D721Med (cell line): ENCODE results near the gene APOOL.

Source experiments
- DNase-seq: peaks from one replicate; pipeline ENCODE4 v3.0.0; 2011; ENCODE audit warnings: low spot score; ENCODE audit not compliant: insufficient read length
- FAIRE-seq: peaks from 2 replicates; lab custom pipeline; 2011; peaks lifted over from hg19 to GRCh38; lab: Jason Lieb, UNC
- TF ChIP-seq, protein P1 (sequence below): IDR thresholded peaks from 2 replicates; pipeline ENCODE4 v1.5.1; 2012; ENCODE audit warnings: mild to moderate bottlenecking, control low read depth; ENCODE audit not compliant: insufficient read depth; ENCODE audit errors: missing control alignments

The APOOL gene

GRCh38 chrX:85113746-85114145 is 110.1 kb downstream of the APOOL start:
- no peak for DNase-seq
- no peak for FAIRE-seq
- TF ChIP-seq, protein P1, sequence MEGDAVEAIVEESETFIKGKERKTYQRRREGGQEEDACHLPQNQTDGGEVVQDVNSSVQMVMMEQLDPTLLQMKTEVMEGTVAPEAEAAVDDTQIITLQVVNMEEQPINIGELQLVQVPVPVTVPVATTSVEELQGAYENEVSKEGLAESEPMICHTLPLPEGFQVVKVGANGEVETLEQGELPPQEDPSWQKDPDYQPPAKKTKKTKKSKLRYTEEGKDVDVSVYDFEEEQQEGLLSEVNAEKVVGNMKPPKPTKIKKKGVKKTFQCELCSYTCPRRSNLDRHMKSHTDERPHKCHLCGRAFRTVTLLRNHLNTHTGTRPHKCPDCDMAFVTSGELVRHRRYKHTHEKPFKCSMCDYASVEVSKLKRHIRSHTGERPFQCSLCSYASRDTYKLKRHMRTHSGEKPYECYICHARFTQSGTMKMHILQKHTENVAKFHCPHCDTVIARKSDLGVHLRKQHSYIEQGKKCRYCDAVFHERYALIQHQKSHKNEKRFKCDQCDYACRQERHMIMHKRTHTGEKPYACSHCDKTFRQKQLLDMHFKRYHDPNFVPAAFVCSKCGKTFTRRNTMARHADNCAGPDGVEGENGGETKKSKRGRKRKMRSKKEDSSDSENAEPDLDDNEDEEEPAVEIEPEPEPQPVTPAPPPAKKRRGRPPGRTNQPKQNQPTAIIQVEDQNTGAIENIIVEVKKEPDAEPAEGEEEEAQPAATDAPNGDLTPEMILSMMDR = no peak

GRCh38 chrX:85114171-85114570 is 110.5 kb downstream of the APOOL start:
- peak; percentile 11 for FAIRE-seq
- TF ChIP-seq, protein P1 = no peak
- DNase-seq = no peak

DNA sequence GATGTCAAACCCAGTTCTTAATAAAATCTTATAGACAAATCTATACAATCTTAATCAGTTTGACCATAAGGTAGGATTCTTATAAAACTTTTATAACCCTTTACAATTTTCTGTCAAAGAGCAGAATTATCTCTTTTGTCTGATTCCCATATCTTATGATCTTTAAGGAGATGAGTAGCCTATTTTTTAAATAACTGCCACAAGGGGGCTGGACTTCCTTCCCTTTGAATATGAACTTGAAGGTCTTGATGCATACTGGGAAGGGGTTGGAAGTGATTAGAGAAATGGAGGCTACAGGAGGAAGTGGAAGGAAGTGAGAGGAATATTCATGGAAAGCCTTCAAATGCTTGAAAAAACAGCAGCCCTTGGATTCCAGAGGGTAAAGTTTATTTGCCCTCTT is 111.1 kb downstream of the APOOL start:
- TF ChIP-seq, protein P1 = no peak
- DNase-seq = no peak
- no peak for FAIRE-seq

DNA sequence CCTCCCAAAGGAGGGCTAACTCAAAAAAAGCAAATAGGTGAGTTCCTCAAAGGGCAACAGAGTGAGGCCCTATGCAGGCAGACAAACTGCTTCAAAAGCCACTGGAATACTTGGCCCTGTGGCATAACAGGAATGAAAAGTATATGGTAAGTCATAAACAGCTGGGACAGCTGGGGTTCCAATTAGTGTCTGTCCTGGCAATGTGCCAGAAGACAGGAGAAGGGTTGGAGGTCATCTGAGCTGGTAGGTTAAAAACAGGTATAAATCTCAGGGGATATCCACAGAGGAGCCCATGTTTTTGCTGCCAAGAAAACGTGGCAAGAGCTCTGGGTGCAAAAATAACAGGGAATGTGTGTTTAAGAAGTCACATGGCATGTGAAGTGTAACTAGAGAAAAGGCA is 111.6 kb downstream of the APOOL start:
- no peak for DNase-seq
- no peak for FAIRE-seq
- TF ChIP-seq, protein P1 = no peak

GRCh38 chrX:85136409-85136808 is 132.7 kb downstream of the APOOL start:
- TF ChIP-seq, protein P1 = no peak
- FAIRE-seq = no peak
- no peak for DNase-seq

DNA sequence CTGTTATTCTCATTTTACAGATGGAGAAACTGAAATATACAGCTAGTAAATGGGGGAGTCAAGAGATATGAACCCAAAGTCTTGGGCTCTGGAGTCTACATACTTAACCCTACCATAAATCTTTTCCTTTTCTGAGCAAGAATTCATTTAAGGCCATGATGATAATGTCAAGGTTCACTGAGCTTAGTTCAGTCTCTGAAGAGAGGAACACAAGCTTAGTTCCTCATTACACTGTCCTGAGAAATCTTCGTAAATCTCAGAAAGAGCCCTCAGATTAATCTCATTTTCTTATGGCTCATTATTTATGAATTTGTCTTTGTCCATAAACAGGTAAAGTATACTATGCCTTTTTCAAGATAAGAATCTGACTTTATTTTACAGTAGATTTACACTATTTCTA is 135.7 kb downstream of the APOOL start:
- DNase-seq (no peak), FAIRE-seq (no peak)
- TF ChIP-seq, protein P1 = no peak

DNA sequence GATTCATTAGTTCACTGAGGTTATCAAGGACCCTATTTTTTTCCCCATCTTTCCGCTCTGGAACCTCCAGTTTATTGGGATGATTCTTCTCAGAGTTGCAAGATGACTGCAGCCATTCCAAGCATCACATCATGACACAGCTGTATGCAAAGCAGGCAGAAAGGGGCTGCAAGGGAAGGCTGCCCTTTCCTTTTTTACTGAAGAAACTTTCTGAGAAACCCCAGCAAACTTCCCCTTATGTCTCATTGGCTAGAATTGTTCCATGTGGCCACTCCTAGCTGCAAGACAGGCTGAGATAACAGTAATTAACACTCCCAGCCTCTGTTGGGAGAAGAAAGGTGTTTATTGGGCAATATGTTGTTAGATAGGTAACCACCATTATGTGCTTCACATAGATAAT is 137.3 kb downstream of the APOOL start:
- TF ChIP-seq, protein P1 = no peak
- no peak for DNase-seq
- no peak for FAIRE-seq
